Hematopoietic multipotent progenitor cell treated with erythropoietin and hydrocortisone succinate and interleukin-3 and kit ligand, for 4 days (in vitro differentiated cells): ENCODE results near the gene SP3.

Source experiments
- DNase-seq: peaks from one replicate; pipeline ENCODE4 v3.0.0-alpha.2; 2015

SP3 gene

GRCh38 chr2:173993459-173993858 is 28.3 kb upstream of the SP3 start:
- no peak for DNase-seq

- DNase-seq = no peak
These were observed 26.8 kb upstream of the SP3 start for GRCh38 chr2:173991856-173992588.

GRCh38 chr2:173990970-173991819 is 26.0 kb upstream of the SP3 start:
- no peak for DNase-seq

- DNase-seq = peak; percentile 54
These were observed 25.1 kb upstream of the SP3 start for GRCh38 chr2:173990245-173990644.

- DNase-seq = peak; percentile 44
These were observed 24.7 kb upstream of the SP3 start for GRCh38 chr2:173989884-173990215.

GRCh38 chr2:173989160-173989883 is 24.1 kb upstream of the SP3 start:
- no peak for DNase-seq

GRCh38 chr2:173986805-173987204 is 21.6 kb upstream of the SP3 start:
- no peak for DNase-seq

GRCh38 chr2:173985605-173985992 is 20.4 kb upstream of the SP3 start:
- DNase-seq = no peak

- peak; percentile 57 for DNase-seq
These were observed 19.9 kb upstream of the SP3 start for GRCh38 chr2:173984866-173985604.

- no peak for DNase-seq
These were observed 18.3 kb upstream of the SP3 start for GRCh38 chr2:173983391-173983871.

- no peak for DNase-seq
These were observed 17.7 kb upstream of the SP3 start for GRCh38 chr2:173982918-173983317.

GRCh38 chr2:173982182-173982714 is 17.1 kb upstream of the SP3 start:
- no peak for DNase-seq

GRCh38 chr2:173981520-173981919 is 16.3 kb upstream of the SP3 start:
- DNase-seq = no peak

- no peak for DNase-seq
These were observed 14.7 kb upstream of the SP3 start for GRCh38 chr2:173979751-173980351.

- DNase-seq = no peak
These were observed 13.3 kb upstream of the SP3 start for GRCh38 chr2:173978447-173978846.

- DNase-seq = no peak
These were observed 7.5 kb upstream of the SP3 start for GRCh38 chr2:173972636-173973035.

GRCh38 chr2:173972165-173972564 is 7.0 kb upstream of the SP3 start:
- no peak for DNase-seq

- peak; percentile 29 for DNase-seq
These were observed 5.3 kb upstream of the SP3 start for GRCh38 chr2:173970516-173970924.

- no peak for DNase-seq
These were observed 4.7 kb upstream of the SP3 start for GRCh38 chr2:173969886-173970285.

- DNase-seq = no peak
These were observed 3.4 kb upstream of the SP3 start for GRCh38 chr2:173968551-173968950.

- DNase-seq = no peak
These were observed 1.3 kb upstream of the SP3 start for GRCh38 chr2:173966274-173967098.
